Cardiac fibroblast (primary cell): Measurements from ENCODE around the gene RASEF.

Experiments used
- DNase-seq, 2 donors: peaks; one replicate each; pipeline versions ENCODE4 v3.0.0 to v3.0.0-alpha.2; 2010; ENCODE audit warnings: low read depth in 2 of 2
- H3K4me3 ChIP-seq, 2 donors: replicated peaks in 1 of 2; 1 replicate in 1 of 2; 2 replicates in 1 of 2; pipeline ENCODE4 v1.5.1; 2011; ENCODE audit warnings: low read depth in 2 of 2, low read length in 2 of 2, mild to moderate bottlenecking in 2 of 2, moderate library complexity in 1 of 2
- TF ChIP-seq, protein P1 (sequence below): IDR thresholded peaks from one replicate; pipeline ENCODE4 v1.5.1; 2011; ENCODE audit warnings: low read depth, mild to moderate bottlenecking, low read length, inconsistent platforms

RASEF gene

DNA sequence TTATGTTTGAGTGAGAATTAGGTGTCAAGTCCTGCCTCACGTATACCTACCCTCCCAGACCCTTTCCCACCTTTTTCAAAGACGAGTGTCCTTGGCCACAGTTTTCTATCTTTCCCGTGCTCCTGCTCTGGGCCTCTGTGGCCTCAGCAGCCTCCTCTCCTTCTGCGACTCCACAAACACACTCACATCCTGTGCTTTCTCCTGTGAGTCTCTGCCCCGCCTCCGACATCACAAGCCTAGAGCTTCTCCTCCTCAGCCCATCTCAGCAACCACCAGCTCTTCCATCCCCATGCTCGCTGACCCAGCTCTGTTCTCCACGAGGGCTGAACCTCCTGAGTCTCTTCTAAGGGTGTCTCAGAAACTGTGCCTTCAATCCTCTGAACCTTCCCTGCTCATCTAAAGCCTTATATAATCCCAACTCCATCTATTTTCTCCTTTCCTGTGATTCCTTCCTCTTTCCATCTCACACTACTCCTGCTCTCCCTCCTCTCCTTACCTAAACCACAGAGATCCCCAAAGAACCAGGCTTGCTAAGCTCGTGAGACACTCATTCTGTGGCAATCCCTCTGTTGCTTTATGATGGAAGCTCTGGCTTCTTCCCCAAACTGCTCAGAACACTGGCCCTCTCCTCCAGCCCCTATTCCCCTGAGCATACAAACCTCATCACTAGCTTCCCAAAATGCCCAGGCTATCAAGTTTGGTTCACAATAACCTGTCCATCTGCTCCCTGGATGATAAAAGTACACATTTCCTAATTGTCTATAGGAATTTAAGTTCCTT, 55.2 kb downstream of the RASEF start:
- no peak overlapping the region for H3K4me3 ChIP-seq
- TF ChIP-seq, protein P1, sequence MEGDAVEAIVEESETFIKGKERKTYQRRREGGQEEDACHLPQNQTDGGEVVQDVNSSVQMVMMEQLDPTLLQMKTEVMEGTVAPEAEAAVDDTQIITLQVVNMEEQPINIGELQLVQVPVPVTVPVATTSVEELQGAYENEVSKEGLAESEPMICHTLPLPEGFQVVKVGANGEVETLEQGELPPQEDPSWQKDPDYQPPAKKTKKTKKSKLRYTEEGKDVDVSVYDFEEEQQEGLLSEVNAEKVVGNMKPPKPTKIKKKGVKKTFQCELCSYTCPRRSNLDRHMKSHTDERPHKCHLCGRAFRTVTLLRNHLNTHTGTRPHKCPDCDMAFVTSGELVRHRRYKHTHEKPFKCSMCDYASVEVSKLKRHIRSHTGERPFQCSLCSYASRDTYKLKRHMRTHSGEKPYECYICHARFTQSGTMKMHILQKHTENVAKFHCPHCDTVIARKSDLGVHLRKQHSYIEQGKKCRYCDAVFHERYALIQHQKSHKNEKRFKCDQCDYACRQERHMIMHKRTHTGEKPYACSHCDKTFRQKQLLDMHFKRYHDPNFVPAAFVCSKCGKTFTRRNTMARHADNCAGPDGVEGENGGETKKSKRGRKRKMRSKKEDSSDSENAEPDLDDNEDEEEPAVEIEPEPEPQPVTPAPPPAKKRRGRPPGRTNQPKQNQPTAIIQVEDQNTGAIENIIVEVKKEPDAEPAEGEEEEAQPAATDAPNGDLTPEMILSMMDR: no peak
- no peak for DNase-seq

DNA sequence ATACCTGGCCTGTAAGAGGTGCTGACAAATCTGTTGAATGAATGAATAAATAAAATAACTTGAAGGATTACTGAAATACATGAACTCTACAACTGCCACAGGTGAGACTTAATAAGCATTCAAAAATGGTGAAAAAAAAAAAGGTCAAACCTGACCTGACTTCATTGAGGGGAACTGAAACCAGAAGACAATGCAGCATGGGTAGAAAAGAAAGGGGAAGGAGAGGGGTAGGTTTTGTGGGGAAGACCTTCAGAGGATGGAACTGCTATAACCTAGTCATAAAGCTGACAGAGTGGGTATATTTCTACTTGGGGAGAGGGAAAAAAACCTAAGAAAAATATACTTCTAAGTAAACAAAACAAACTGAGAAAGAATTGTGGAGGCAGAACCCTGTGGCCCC, 56.6 kb downstream of the RASEF start:
- H3K4me3 ChIP-seq: no peak overlapping the region
- DNase-seq: no peak
- TF ChIP-seq, protein P1: no peak

DNA sequence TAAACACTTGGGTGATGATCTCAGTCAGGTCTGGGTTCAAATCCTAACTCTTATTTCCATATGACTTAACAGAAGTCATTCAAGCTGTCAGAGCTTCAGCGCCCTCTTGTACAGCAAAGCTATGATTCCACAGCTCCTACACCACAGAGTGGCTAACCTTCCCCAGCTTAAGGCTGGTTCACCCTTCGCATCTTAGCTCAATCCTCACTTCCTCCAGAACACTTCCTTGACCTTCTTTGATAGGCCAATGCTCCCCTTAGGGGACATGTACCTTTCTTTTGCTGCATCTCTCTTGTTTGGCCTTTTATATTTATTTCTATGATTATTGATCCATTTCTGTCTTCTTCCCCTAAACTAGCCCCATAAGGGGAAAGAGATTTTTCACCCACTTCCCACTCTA, 57.0 kb downstream of the RASEF start:
- H3K4me3 ChIP-seq: no peak overlapping the region
- DNase-seq: no peak
- TF ChIP-seq, protein P1: no peak

DNA sequence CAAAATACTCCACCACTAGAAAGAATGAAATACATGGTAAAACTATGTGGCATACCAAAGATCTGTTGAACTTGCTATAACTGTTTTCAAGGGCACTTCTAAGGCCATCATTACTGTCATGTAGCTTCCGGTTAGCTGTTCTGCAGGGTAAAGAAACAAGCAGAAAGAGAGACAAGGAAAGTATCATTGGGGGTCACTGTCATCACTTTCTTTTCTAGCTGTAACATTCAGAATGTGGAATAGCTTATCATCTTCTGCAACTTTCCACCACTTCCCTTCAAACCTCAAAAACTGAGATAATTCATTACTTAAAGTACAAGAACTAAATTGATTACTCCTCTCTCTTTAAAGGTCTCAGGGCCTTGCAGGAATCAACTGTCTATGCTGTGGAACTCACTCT, 57.6 kb downstream of the RASEF start:
- no peak overlapping the region for H3K4me3 ChIP-seq
- TF ChIP-seq, protein P1: no peak

DNA sequence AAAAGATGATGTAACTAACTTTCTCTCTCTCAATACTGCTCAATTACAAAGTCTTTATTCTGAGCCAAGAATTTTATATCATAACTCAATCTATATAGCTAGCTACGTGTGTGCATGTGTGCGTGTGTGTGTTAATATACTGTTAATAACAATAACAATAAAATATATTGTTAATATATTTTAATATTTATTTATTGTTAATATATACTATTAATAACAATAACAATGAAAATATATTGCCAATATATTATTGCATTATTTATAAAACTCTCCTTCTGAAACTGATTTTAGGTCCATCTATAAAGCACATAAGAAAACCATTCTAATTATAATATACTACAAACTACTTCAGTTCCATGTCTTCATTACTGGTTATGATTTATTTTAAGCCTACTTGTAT, 60.6 kb downstream of the RASEF start:
- TF ChIP-seq, protein P1: no peak
- no peak for DNase-seq
- no peak overlapping the region for H3K4me3 ChIP-seq

More for the DNA sequence above, 57.6 kb downstream of the RASEF start:
- no peak for DNase-seq

DNA sequence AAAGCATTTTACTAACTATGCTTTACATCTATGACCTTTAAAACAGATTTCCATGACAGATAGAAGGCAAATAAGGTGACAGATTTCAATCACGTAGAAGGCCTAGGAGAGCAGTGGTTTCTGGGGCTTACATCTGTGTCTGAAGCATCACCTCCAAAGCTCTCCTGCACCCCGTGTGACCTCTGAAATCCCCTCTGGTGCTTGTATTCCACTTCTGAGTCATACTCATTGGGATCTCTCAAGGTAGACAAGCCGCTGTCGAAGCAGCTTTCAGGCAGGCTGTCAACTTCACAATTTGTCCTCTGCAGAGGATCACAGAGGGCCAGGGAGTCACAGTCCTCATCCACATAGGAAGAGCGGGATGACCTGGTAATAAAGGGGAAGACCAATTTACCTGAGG, 62.2 kb downstream of the RASEF start:
- TF ChIP-seq, protein P1: no peak
- no peak for DNase-seq

DNA sequence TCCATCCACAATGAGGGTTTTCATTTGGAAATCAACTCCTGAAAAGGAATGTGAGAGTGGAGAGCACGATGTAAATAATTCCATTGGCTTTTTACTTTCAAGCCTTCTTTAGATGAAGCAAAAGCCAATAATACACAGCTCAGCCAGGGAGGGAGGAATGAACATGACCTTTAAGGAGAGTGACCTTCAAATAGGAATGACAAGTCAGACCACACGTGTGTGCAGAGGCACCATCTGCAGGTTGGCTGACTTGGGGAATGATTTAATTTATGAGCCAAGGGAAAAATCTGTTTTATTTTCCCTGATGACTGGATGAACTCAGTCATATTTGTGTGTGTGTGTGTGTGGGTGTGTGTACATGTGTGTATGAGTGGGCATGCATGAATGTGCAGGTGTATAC, 64.5 kb downstream of the RASEF start:
- no peak overlapping the region for H3K4me3 ChIP-seq
- no peak for DNase-seq
- TF ChIP-seq, protein P1: no peak

More for the DNA sequence above, 62.2 kb downstream of the RASEF start:
- H3K4me3 ChIP-seq: no peak overlapping the region
